Panc1 (cell line): ENCODE data around the gene CRIP2. TPM values are rescaled to one million over a fixed set of nuclear protein-coding genes. Genes with fewer than 3 reads are reported as not detected.

Experiments used
- ATAC-seq: fragments of 200-7000 bp; cut with Tn5 transposase; 2 replicates; pipeline ENCODE4 v1.9.1; 2020; ENCODE audit warnings: mild to moderate bottlenecking, moderate library complexity
- BruUV-seq: library from RNA; stranded (reverse); fragments of 400-500 nt; replicated peaks from 2 replicates; lab custom pipeline; 2021; lab: Mats Ljungman, UMichigan
- CTCF ChIA-PET: fragments of 300-600 bp; sonication (Branson Sonifier 250); formaldehyde crosslinking; loops from one replicate; lab custom pipeline; 2022; ENCODE audit warnings: antibody characterized with exemption; lab: Charles Lee
- POLR2A ChIA-PET: fragments of 300-600 bp; sonication (Branson Sonifier 250); formaldehyde crosslinking; loops from one replicate; lab custom pipeline; 2022; ENCODE audit warnings: antibody characterized with exemption; lab: Charles Lee
- DNase-seq: peaks from one replicate; pipeline ENCODE4 v3.0.0-alpha.2; 2010; ENCODE audit warnings: low read depth, low spot score
- H3K27ac ChIP-seq: 2 replicates; pipeline ENCODE4 v1.5.1; 2011; ENCODE audit warnings: mild to moderate bottlenecking, low read length, inconsistent platforms
- H3K27me3 ChIP-seq: fragments of 200-500 bp; sonication (Bioruptor generic); 2 replicates; pipeline ENCODE4 v1.6.0; 2014; ENCODE audit warnings: low read length, inconsistent platforms; ENCODE audit not compliant: control insufficient read depth, insufficient read depth
- H3K36me3 ChIP-seq: fragments of 200-500 bp; sonication (Bioruptor generic); 2 replicates; pipeline ENCODE4 v1.5.1; 2014; ENCODE audit warnings: inconsistent platforms, mild to moderate bottlenecking, low read length, moderate library complexity; ENCODE audit not compliant: control insufficient read depth, insufficient read depth
- H3K4me1 ChIP-seq: 2 replicates; pipeline ENCODE4 v1.5.1; 2011; ENCODE audit warnings: inconsistent platforms, mild to moderate bottlenecking, low read length, moderate library complexity; ENCODE audit not compliant: control insufficient read depth, insufficient read depth
- H3K4me3 ChIP-seq, 2 experiments: 2 replicates each; pipeline ENCODE4 v1.5.1; 2011 to 2012; ENCODE audit warnings: low read depth in 2 of 2, low read length in 2 of 2, mild to moderate bottlenecking in 2 of 2, inconsistent platforms in 1 of 2, moderate library complexity in 1 of 2
- H3K9me3 ChIP-seq: fragments of 200-500 bp; sonication (Bioruptor generic); 2 replicates; pipeline ENCODE4 v1.5.1; 2014; ENCODE audit warnings: low read depth, mild to moderate bottlenecking, inconsistent platforms, low read length, moderate library complexity; ENCODE audit not compliant: control insufficient read depth, insufficient read depth
- POLR2AphosphoS5 ChIP-seq: IDR thresholded peaks from 2 replicates; pipeline ENCODE4 v1.6.1; 2012; ENCODE audit warnings: mild to moderate bottlenecking, low read depth, low read length, moderate library complexity
- REST ChIP-seq, 2 experiments: IDR thresholded peaks; 2 replicates each; pipeline ENCODE4 v1.6.1; 2011 to 2012; ENCODE audit warnings: low read depth in 2 of 2, control low read depth in 1 of 2, low read length in 1 of 2, mild to moderate bottlenecking in 1 of 2, moderate library complexity in 1 of 2; ENCODE audit not compliant: insufficient read depth in 1 of 2
- SIN3A ChIP-seq: IDR thresholded peaks from 2 replicates; pipeline ENCODE4 v1.6.1; 2012; ENCODE audit warnings: low read depth, mild to moderate bottlenecking, low read length, moderate library complexity, borderline replicate concordance; ENCODE audit not compliant: insufficient read depth
- TCF7L2 ChIP-seq: IDR thresholded peaks from 2 replicates; pipeline ENCODE4 v1.6.1; 2011; ENCODE audit warnings: mild to moderate bottlenecking, low read depth, low read length, inconsistent platforms
- in situ Hi-C: cut with HindIII; loops from 2 replicates; pipeline ENCODE4 v1.10.0; 2016; ENCODE audit warnings: low sequenced_read_pairs, low pct_unique_long_range_greater_than_20kb
- intact Hi-C: fragments of 100-400 bp; cut with micrococcal nuclease; formaldehyde crosslinking; loops from one replicate; pipeline ENCODE4 v1.10.0; 2022; ENCODE audit not compliant: unreplicated experiment
- total RNA-seq: library from RNA; stranded (reverse); gene quantifications from one replicate; pipeline ENCODE4 v1.2.1, GENCODE V29; 2021; ENCODE audit not compliant: unreplicated experiment
- TF ChIP-seq, protein P1 (sequence below): fragments of 450-650 bp; IDR thresholded peaks from 2 replicates; pipeline ENCODE4 v1.5.1; 2017; ENCODE audit warnings: mild to moderate bottlenecking

CRIP2 gene
- total RNA-seq, 1 experiment from 2014 or later = 280 TPM

- DNase-seq (no peak), ATAC-seq (0 out of 2 replicates have a peak, but pooled peaks have one; percentile 8)
- CTCF ChIA-PET = interaction anchor here (0.7 kb wide), 1 partner anchor 25 kb away, joined by 9 read pairs; no protein-coding TSS in a partner anchor
- TF ChIP-seq, protein P1, sequence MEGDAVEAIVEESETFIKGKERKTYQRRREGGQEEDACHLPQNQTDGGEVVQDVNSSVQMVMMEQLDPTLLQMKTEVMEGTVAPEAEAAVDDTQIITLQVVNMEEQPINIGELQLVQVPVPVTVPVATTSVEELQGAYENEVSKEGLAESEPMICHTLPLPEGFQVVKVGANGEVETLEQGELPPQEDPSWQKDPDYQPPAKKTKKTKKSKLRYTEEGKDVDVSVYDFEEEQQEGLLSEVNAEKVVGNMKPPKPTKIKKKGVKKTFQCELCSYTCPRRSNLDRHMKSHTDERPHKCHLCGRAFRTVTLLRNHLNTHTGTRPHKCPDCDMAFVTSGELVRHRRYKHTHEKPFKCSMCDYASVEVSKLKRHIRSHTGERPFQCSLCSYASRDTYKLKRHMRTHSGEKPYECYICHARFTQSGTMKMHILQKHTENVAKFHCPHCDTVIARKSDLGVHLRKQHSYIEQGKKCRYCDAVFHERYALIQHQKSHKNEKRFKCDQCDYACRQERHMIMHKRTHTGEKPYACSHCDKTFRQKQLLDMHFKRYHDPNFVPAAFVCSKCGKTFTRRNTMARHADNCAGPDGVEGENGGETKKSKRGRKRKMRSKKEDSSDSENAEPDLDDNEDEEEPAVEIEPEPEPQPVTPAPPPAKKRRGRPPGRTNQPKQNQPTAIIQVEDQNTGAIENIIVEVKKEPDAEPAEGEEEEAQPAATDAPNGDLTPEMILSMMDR = no peak
- TF ChIP-seq REST (IDR thresholded peaks at IDR 0.05; ENCODE audit: insufficient read depth in 1 of 2, low read depth in 2 of 2, low read length in 1 of 2) (no peak), SIN3A (no peak), TCF7L2 (no peak), POLR2AphosphoS5 (peak; percentile 24)
- intact Hi-C loops (no loop called here), in situ Hi-C loops (no loop called here)
- Histone ChIP-seq H3K36me3 (no peaks in the 10 kb centered on the region), H3K27ac (no peak overlapping the region), H3K4me1 (no peaks in the 10 kb centered on the region), H3K9me3 (no peaks in the 10 kb centered on the region), H3K27me3 (no peaks in the 10 kb centered on the region), H3K4me3 (no peak overlapping the region)
- POLR2A ChIA-PET = no interaction called here
- no TSS peak for BruUV-seq
These were observed 28.1 kb downstream of the CRIP2 start for GRCh38 chr14:105502446-105503295.

GRCh38 chr14:105503296-105503640 is 28.6 kb downstream of the CRIP2 start:
- Histone ChIP-seq H3K4me1 (no peaks in the 10 kb centered on the region), H3K4me3 (no peak overlapping the region), H3K27ac (no peak overlapping the region), H3K27me3 (no peaks in the 10 kb centered on the region), H3K36me3 (no peaks in the 10 kb centered on the region), H3K9me3 (no peaks in the 10 kb centered on the region)
- in situ Hi-C loops (no loop called here), intact Hi-C loops (no loop called here)
- TF ChIP-seq POLR2AphosphoS5 (no peak; the same call in 1 of the 2 replicates), TCF7L2 (no peak), SIN3A (no peak), REST (IDR thresholded peaks at IDR 0.05; ENCODE audit: insufficient read depth in 1 of 2, low read depth in 2 of 2, low read length in 1 of 2) (no peak)
- TF ChIP-seq, protein P1 = no peak
- DNase-seq (no peak), ATAC-seq (no peak)
- BruUV-seq = no TSS peak
- ChIA-PET CTCF (no interaction called here), POLR2A (no interaction called here)
